Rectal smooth muscle tissue (tissue), 1 donor: ENCODE results near the gene NR4A1.

Experiments used
- H3K27ac ChIP-seq: one replicate; pipeline ENCODE4 v1.7.0; 2013; ENCODE audit warnings: low read depth, low read length, inconsistent platforms
- H3K27me3 ChIP-seq: one replicate; pipeline ENCODE4 v1.7.0; 2013; ENCODE audit warnings: low read length; ENCODE audit not compliant: control insufficient read depth, insufficient read depth
- H3K36me3 ChIP-seq: one replicate; pipeline ENCODE4 v1.7.0; 2013; ENCODE audit warnings: low read length; ENCODE audit not compliant: control insufficient read depth, insufficient read depth
- H3K4me1 ChIP-seq: one replicate; pipeline ENCODE4 v1.7.0; 2013; ENCODE audit warnings: low read length; ENCODE audit not compliant: control insufficient read depth, insufficient read depth
- H3K4me3 ChIP-seq: one replicate; pipeline ENCODE4 v1.7.0; 2013; ENCODE audit warnings: low read length
- H3K9ac ChIP-seq: one replicate; pipeline ENCODE4 v1.7.0; 2013; ENCODE audit warnings: low read length

NR4A1 gene

DNA sequence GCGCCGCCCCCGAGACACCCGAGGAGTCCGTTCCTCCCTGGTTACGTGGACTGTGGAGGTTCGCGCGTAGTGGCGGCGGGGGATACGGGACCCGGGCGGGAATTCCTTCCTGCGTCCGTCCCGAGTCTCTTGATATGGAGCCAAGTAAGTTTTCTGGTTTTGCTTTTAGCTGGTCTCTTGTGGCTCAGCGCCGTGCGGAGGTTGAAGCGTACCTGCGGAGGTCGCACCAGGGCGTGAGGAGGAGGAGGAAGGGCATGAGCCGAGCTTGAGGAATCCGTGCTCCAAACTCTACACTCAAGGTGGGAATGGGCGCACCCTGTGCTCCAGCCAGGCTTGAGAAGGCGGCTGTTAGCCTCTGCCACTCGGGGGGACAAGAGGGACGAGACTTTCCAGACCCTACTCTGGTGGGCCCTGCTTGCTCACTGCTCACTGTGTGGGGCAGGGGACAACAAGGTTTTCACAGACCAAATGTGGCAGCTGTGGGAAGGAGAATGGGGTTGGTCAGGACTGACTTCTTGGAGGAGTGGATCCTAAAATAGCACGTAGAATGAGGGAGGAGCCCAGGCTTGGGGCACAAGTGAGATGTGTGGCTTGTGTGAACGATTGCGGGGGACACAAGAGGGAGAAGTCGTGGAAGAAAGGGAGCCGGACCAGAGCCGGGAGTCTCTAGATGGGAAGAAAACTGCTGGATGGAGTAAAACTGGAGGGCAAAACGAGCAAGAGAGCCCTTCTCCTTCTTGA, 19.1 kb downstream of the NR4A1 start:
- Histone ChIP-seq H3K27ac (peak overlapping the region; percentile 88), H3K4me3 (peak overlapping the region; percentile 94), H3K4me1 (peaks cover 9% of the 10 kb centered on the region), H3K27me3 (no peaks in the 10 kb centered on the region), H3K9ac (peak overlapping the region; percentile 68), H3K36me3 (peaks cover 15% of the 10 kb centered on the region)

DNA sequence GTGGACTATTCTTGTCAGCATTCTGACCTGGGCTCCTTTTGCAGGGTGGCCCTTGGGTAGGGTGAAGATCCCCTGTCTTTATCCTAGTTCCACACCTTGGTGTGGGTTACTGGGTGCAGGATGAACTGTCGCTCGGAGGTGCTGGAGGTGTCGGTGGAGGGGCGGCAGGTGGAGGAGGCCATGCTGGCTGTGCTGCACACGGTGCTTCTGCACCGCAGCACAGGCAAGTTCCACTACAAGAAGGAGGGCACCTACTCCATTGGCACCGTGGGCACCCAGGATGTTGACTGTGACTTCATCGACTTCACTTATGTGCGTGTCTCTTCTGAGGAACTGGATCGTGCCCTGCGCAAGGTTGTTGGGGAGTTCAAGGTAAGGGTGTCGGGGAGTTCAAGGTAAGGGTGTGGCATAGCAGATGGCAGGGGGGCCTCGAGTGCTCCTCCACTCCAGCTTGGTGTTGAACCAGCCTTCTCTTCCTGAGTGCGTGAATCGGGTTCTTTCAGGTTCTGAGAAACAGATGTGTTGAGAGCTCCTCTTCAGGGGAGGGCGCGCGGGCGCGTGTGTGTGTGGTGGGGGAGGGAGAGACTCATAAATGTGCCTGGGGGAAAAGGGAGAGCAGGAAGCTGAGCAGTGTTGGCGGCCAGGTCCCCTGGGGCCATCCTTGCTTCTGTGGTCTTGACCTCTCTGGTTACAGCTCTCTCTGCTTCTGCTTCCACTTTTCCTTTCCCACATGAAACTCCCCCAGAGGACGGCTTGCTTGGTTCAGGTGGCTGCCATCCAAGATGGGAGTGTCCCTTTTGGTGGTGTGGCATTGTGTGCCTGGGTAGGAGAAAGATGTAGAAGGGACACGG, 22.5 kb downstream of the NR4A1 start:
- Histone ChIP-seq H3K9ac (no peak overlapping the region), H3K27me3 (no peaks in the 10 kb centered on the region), H3K4me3 (no peak overlapping the region), H3K36me3 (peaks cover 38% of the 10 kb centered on the region), H3K4me1 (peaks cover 9% of the 10 kb centered on the region), H3K27ac (no peak overlapping the region)

DNA sequence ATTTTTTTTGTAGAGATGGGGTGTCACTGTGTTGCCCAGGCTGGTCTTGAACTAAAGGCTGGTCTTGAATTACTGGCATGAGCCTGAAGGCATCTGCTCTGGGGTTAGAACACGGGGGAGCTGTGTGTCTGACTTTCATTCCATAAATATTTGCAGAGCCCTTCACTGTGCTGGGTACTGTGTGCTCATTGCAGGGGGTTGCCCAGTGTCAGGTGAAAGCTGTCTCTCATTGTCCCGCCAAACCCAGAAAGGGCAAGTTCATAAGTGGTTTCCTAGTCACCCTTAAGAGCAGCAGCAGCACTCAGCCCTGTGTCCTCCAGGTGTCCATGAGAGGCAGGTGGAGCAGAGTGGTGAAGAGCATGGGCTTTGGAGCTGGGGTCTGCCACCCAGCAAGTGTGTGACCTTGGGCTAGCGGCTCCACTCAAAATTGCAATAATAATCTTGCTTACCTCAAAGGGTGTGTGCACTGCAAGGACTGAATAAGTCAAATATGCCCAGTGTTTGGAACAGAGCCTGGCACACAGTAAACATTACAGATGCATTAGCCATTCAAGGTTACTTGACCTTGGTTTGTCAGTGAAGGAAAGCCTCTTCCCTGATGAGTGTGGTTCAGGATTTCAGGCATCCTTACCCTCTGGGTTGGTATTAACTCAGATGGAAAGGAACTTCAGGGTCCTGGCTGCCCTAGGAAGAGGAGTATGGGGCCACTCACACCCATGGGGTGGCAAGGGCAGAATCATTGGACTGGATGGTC, 23.9 kb downstream of the NR4A1 start:
- peaks cover 5% of the 10 kb centered on the region for H3K4me1 ChIP-seq

DNA sequence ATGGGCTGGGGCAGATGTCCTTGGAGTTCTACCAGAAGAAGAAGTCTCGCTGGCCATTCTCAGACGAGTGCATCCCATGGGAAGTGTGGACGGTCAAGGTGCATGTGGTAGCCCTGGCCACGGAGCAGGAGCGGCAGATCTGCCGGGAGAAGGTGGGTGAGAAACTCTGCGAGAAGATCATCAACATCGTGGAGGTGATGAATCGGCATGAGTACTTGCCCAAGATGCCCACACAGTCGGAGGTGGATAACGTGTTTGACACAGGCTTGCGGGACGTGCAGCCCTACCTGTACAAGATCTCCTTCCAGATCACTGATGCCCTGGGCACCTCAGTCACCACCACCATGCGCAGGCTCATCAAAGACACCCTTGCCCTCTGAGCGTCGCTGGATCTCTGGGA, 25.6 kb downstream of the NR4A1 start:
- Histone ChIP-seq H3K4me3 (no peak overlapping the region), H3K27me3 (no peaks in the 10 kb centered on the region), H3K4me1 (no peaks in the 10 kb centered on the region), H3K36me3 (peaks cover 38% of the 10 kb centered on the region), H3K27ac (no peak overlapping the region), H3K9ac (no peak overlapping the region)

More for the DNA sequence above, 23.9 kb downstream of the NR4A1 start:
- no peaks in the 10 kb centered on the region for H3K27me3 ChIP-seq
- no peak overlapping the region for H3K9ac ChIP-seq
- H3K4me3 ChIP-seq, result no peak overlapping the region
- no peak overlapping the region for H3K27ac ChIP-seq
- peaks cover 38% of the 10 kb centered on the region for H3K36me3 ChIP-seq

- Histone ChIP-seq H3K9ac (no peak overlapping the region), H3K4me1 (no peaks in the 10 kb centered on the region), H3K4me3 (no peak overlapping the region), H3K36me3 (peaks cover 34% of the 10 kb centered on the region), H3K27me3 (no peaks in the 10 kb centered on the region), H3K27ac (no peak overlapping the region)
Observed at GRCh38 chr12:52078276-52078675, 27.0 kb downstream of the NR4A1 start.

GRCh38 chr12:52079576-52080402, 28.5 kb downstream of the NR4A1 start, which contains the start of gene SMIM41:
Gene SMIM41 (plus strand): TSS chr12:52079704. CDS start chr12:52079780, 76 bp downstream.
- H3K4me1 ChIP-seq, result no peaks in the 10 kb centered on the region
- H3K4me3 ChIP-seq, result no peak within 1 kb of the TSS
- no peak within 1 kb of the TSS for H3K9ac ChIP-seq
- no peak within 1 kb of the TSS for H3K27ac ChIP-seq
- peaks cover 27% of the 10 kb centered on the region for H3K36me3 ChIP-seq
- H3K27me3 ChIP-seq, result no peaks in the 10 kb centered on the region

- Histone ChIP-seq H3K4me1 (no peaks in the 10 kb centered on the region), H3K27ac (no peak overlapping the region), H3K36me3 (peaks cover 21% of the 10 kb centered on the region), H3K9ac (no peak overlapping the region), H3K4me3 (no peak overlapping the region), H3K27me3 (no peaks in the 10 kb centered on the region)
Observed at GRCh38 chr12:52080403-52081251, 29.4 kb downstream of the NR4A1 start.

DNA sequence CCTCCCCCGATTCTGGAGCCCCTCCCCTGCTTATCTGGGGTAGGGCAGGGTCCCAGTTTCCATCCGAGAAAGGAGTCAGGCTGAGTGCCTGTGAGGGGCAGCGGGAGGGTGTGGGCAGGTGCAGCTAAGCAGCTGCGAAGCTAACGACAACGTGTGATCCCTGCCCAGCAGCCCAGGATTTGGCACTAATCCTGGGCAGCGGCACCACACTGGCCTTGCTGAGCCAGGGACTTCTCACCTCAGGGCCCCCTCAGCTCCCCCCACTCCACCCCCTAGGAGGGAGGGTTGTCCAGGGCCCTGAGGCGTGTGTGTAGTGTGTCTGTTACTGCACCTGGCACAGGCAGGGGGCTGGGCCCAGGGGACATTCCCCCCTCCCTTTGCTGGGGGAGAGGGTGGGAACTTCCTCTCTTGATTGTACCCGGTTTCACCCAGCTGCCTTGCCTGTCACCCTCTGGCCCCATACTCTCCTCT, 30.1 kb downstream of the NR4A1 start:
- no peak overlapping the region for H3K27ac ChIP-seq
- H3K9ac ChIP-seq, result no peak overlapping the region
- H3K4me3 ChIP-seq, result peak overlapping the region; percentile 1
- H3K27me3 ChIP-seq, result no peaks in the 10 kb centered on the region
- no peaks in the 10 kb centered on the region for H3K4me1 ChIP-seq
- H3K36me3 ChIP-seq, result peaks cover 18% of the 10 kb centered on the region

DNA sequence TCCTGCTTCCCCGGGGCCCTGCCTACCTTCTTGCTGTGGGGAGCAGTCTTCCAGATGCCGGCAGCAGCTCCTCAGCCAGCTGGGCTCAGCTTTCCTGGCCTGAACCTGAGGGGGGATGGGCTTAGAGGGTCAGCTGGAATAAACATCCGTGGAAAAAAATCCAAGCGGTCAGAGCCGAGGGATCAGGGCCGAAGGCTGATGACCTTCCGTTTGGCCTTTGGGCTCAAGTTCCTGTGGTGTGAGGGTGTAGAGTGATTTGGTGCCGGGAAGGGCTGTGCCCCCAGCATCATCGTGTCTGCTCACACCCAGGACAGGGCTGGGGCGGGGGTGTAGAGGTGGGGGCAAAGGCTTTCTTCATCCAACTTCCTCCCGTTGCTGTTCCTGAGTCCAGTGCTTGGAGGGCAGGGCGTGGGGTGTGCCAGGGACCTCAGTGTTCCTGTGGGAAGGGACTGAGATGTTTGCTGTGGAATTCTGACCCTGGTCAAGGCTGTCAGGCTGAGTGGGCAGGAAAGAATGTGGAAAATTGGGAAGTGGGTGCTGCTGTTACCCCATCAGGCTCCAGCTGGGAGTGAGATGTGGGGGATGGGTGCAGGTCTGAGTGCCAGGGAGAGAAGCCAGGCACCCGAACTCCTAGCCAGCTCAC, 30.9 kb downstream of the NR4A1 start:
- no peak overlapping the region for H3K9ac ChIP-seq
- H3K27ac ChIP-seq, result no peak overlapping the region
- H3K36me3 ChIP-seq, result peaks cover 10% of the 10 kb centered on the region
- H3K4me3 ChIP-seq, result peak overlapping the region; percentile 1
- no peaks in the 10 kb centered on the region for H3K27me3 ChIP-seq
- H3K4me1 ChIP-seq, result no peaks in the 10 kb centered on the region

DNA sequence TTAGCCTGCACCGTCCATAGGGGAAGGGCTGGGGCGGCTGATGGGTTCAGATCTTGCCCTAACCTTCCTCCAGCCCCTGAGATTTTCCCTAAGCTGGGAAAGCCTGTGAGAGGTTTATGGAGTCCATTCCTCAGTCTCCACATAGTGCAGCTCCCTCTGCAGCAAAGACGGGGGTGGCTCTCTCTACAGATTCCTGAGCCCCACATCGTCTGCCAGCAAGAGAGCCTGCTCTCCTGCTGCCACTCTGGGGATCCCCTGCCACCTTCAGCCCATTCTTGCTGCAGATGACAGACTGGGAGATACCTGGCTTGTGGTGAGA, 31.4 kb downstream of the NR4A1 start:
- Histone ChIP-seq H3K27ac (no peak overlapping the region), H3K4me1 (no peaks in the 10 kb centered on the region), H3K4me3 (no peak overlapping the region), H3K9ac (no peak overlapping the region), H3K27me3 (no peaks in the 10 kb centered on the region), H3K36me3 (peaks cover 6% of the 10 kb centered on the region)
